ENCODE results near the gene FLYWCH2. TPM values are rescaled to one million over a fixed set of nuclear protein-coding genes. Genes with fewer than 3 reads are reported as not detected.

Gene FLYWCH2
- total and polyA plus RNA-seq, 2 donors from 2014 or later: 31.3 to 52.5 TPM

GRCh38 chr16:2835638-2836493 is 47.1 kb upstream of the FLYWCH2 start:
- Histone ChIP-seq H3K36me3 (ENCODE audit: control insufficient read depth in 2 of 3, insufficient read depth in 3 of 3, low read length in 3 of 3) (no peaks in the 10 kb centered on the region), H3K4me3 (ENCODE audit: low read length in 3 of 3) (no peak overlapping the region), H3K9ac (ENCODE audit: low read length in 3 of 3) (no peak overlapping the region), H3K9me3 (ENCODE audit: control insufficient read depth in 2 of 3, insufficient read depth in 1 of 3, low read length in 3 of 3) (no peaks in the 10 kb centered on the region), H3K27me3 (ENCODE audit: control insufficient read depth, insufficient read depth, low read length) (no peaks in the 10 kb centered on the region), H3K4me1 (ENCODE audit: control insufficient read depth in 2 of 3, insufficient read depth in 2 of 3, low read depth in 1 of 3, low read length in 3 of 3) (no peaks in the 10 kb centered on the region), H3K27ac (ENCODE audit: low read depth in 2 of 2, low read length in 2 of 2) (no peak overlapping the region)
- TF ChIP-seq CTCF (IDR thresholded peaks at IDR 0.05; ENCODE audit: borderline replicate concordance, extremely low read depth, insufficient read depth): no peak
- intact Hi-C loops (cut with DNase I): no loop called here
- DNase-seq: peak in 1 of 5 donors; percentile 88
- FAIRE-seq: no peak

GRCh38 chr16:2836646-2837508 is 46.1 kb upstream of the FLYWCH2 start:
- FAIRE-seq (no peak), DNase-seq (no peak)
- TF ChIP-seq CTCF (IDR thresholded peaks at IDR 0.05; ENCODE audit: borderline replicate concordance, extremely low read depth, insufficient read depth): no peak
- intact Hi-C loops (cut with DNase I): no loop called here
- no peak overlapping the region for H3K27ac ChIP-seq (ENCODE audit: low read depth in 2 of 2, low read length in 2 of 2)
- no peaks in the 10 kb centered on the region for H3K4me1 ChIP-seq (ENCODE audit: control insufficient read depth in 2 of 3, insufficient read depth in 2 of 3, low read depth in 1 of 3, low read length in 3 of 3)
- H3K9ac ChIP-seq (ENCODE audit: low read length in 3 of 3): no peak overlapping the region
- H3K9me3 ChIP-seq (ENCODE audit: control insufficient read depth in 2 of 3, insufficient read depth in 1 of 3, low read length in 3 of 3): no peaks in the 10 kb centered on the region
- H3K4me3 ChIP-seq (ENCODE audit: low read length in 3 of 3): no peak overlapping the region
- H3K27me3 ChIP-seq (ENCODE audit: control insufficient read depth, insufficient read depth, low read length): no peaks in the 10 kb centered on the region
- H3K36me3 ChIP-seq (ENCODE audit: control insufficient read depth in 2 of 3, insufficient read depth in 3 of 3, low read length in 3 of 3): no peaks in the 10 kb centered on the region

- H3K9me3 ChIP-seq (ENCODE audit: control insufficient read depth in 2 of 3, insufficient read depth in 1 of 3, low read length in 3 of 3): no peaks in the 10 kb centered on the region
- peak; percentile 82 for TF ChIP-seq CTCF (IDR thresholded peaks at IDR 0.05; ENCODE audit: borderline replicate concordance, extremely low read depth, insufficient read depth)
- intact Hi-C loops (cut with DNase I): no loop called here
- H3K36me3 ChIP-seq (ENCODE audit: control insufficient read depth in 2 of 3, insufficient read depth in 3 of 3, low read length in 3 of 3): no peaks in the 10 kb centered on the region
- H3K9ac ChIP-seq (ENCODE audit: low read length in 3 of 3): no peak overlapping the region
- no peak overlapping the region for H3K4me3 ChIP-seq (ENCODE audit: low read length in 3 of 3)
- peaks cover 0 to 4% (median 0%) of the 10 kb centered on the region in 3 donors for H3K4me1 ChIP-seq (ENCODE audit: control insufficient read depth in 2 of 3, insufficient read depth in 2 of 3, low read depth in 1 of 3, low read length in 3 of 3)
- H3K27ac ChIP-seq (ENCODE audit: low read depth in 2 of 2, low read length in 2 of 2): no peak overlapping the region
- FAIRE-seq: no peak
- DNase-seq: peak; percentile 69 to 87 (median 80)
- H3K27me3 ChIP-seq (ENCODE audit: control insufficient read depth, insufficient read depth, low read length): no peaks in the 10 kb centered on the region
Observed at GRCh38 chr16:2838928-2839327, 44.1 kb upstream of the FLYWCH2 start.
